ENCODE measurements around the gene EEA1.

DNA sequence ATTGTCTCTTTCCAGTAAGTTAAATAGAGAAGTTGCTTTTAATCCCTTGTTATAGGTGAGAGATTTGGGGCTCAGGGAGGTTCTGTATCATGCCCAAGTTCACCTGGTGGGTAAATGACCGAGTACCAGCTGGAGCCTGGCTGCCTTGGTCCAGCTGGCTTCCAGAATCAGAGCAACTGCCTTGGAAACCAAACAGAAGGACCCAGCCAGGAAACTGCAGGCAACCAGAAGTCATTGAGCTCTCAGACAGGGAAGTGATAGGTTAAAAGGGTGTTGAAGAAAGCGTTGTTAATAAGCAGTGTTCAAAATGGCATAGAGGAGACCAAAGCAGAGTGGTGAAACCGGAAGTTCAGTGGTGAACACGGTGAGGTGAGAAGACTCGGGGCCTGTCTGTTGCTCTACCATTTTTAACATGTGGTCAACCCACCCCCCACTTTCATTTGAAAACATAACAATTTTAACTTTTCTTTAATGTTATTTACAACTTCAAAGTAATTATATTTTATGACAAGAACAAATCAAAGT, 171.4 kb downstream of the EEA1 start:
- TF ChIP-seq CTCF (IDR thresholded peaks at IDR 0.05; ENCODE audit: low read length): no peak
- TF ChIP-seq EZH2 (IDR thresholded peaks at IDR 0.05; ENCODE audit: borderline replicate concordance, low read length): no peak
